SJCRH30 (cell line): ENCODE measurements around the gene CSNK2A3. TPM values are rescaled to one million over a fixed set of nuclear protein-coding genes. Genes with fewer than 3 reads are reported as not detected.
A peak's percentile ranks its signal among the peaks of the same experiment; 100 is the strongest.

Experiments
- DNase-seq, 2 experiments: peaks; one replicate each; pipeline ENCODE4 v3.0.0-alpha.2; 2015 to 2020
- H3K27ac ChIP-seq: fragments of 250-450 bp; sonication (Bioruptor Pico); 2 replicates; pipeline ENCODE4 v1.5.1; 2020; ENCODE audit warnings: mild to moderate bottlenecking, moderate library complexity
- H3K27me3 ChIP-seq: fragments of 250-450 bp; sonication (Bioruptor Pico); 2 replicates; pipeline ENCODE4 v1.5.1; 2020; ENCODE audit warnings: mild to moderate bottlenecking, moderate library complexity
- H3K36me3 ChIP-seq: fragments of 250-450 bp; sonication (Bioruptor Pico); 2 replicates; pipeline ENCODE4 v1.5.1; 2020; ENCODE audit warnings: mild to moderate bottlenecking, moderate library complexity
- H3K4me1 ChIP-seq: fragments of 250-450 bp; sonication (Bioruptor Pico); 2 replicates; pipeline ENCODE4 v1.5.1; 2020; ENCODE audit warnings: mild to moderate bottlenecking, moderate library complexity
- H3K4me3 ChIP-seq: fragments of 250-450 bp; sonication (Bioruptor Pico); 2 replicates; pipeline ENCODE4 v1.5.1; 2020; ENCODE audit warnings: mild to moderate bottlenecking, moderate library complexity
- H3K9me3 ChIP-seq: fragments of 250-450 bp; sonication (Bioruptor Pico); replicated peaks from 2 replicates; pipeline ENCODE4 v1.5.1; 2020; ENCODE audit warnings: mild to moderate bottlenecking, moderate library complexity
- total RNA-seq: library from RNA; depleted of rRNA; stranded (reverse); fragments of >200 nt; shearing (Covaris generic); gene quantifications from 2 replicates; pipeline ENCODE4 v1.2.3, GENCODE V29; 2014

Gene CSNK2A3
- total RNA-seq, 1 experiment from 2014 or later = 3.3 TPM

GRCh38 chr11:11335043-11335442 is 18.0 kb downstream of the CSNK2A3 start:
- no peak for DNase-seq
- Histone ChIP-seq H3K36me3 (no peaks in the 10 kb centered on the region), H3K27ac (no peak overlapping the region), H3K4me1 (no peaks in the 10 kb centered on the region), H3K4me3 (no peak overlapping the region), H3K27me3 (no peaks in the 10 kb centered on the region), H3K9me3 (no peaks in the 10 kb centered on the region)

GRCh38 chr11:11334607-11335006 is 18.4 kb downstream of the CSNK2A3 start:
- Histone ChIP-seq H3K4me3 (no peak overlapping the region), H3K36me3 (no peaks in the 10 kb centered on the region), H3K4me1 (no peaks in the 10 kb centered on the region), H3K27ac (no peak overlapping the region), H3K27me3 (no peaks in the 10 kb centered on the region), H3K9me3 (no peaks in the 10 kb centered on the region)
- DNase-seq = no peak

DNA sequence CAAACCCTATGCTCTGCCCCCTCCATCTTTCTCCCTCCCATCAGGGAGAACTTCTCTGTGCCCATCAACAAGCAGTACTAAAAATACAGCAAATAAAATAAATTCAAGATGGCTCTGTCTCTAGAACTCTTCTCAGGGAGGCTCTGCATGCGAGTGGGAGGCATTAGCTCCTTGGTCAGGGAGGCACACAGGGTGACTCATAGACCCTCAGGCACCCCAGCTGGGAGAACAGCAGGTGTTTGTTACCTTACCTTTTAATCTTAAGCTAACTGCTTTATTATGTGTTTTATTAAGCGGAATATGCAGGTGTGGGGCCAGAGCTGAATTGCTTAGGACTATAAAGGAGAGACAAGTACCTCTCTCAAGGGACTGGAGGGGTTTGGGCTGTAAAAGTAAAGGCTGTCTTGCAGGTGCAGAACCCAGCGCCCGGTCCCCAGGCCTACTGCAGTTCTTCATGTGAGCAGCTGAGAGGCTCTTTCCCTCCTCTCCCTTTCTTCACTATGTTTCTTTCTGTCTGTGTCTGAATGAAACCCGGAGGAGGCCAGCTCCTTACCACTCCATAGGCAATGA is 20.8 kb downstream of the CSNK2A3 start:
- Histone ChIP-seq H3K9me3 (no peaks in the 10 kb centered on the region), H3K27me3 (no peaks in the 10 kb centered on the region), H3K4me3 (no peak overlapping the region), H3K36me3 (no peaks in the 10 kb centered on the region), H3K27ac (no peak overlapping the region), H3K4me1 (no peaks in the 10 kb centered on the region)
- DNase-seq = no peak

DNA sequence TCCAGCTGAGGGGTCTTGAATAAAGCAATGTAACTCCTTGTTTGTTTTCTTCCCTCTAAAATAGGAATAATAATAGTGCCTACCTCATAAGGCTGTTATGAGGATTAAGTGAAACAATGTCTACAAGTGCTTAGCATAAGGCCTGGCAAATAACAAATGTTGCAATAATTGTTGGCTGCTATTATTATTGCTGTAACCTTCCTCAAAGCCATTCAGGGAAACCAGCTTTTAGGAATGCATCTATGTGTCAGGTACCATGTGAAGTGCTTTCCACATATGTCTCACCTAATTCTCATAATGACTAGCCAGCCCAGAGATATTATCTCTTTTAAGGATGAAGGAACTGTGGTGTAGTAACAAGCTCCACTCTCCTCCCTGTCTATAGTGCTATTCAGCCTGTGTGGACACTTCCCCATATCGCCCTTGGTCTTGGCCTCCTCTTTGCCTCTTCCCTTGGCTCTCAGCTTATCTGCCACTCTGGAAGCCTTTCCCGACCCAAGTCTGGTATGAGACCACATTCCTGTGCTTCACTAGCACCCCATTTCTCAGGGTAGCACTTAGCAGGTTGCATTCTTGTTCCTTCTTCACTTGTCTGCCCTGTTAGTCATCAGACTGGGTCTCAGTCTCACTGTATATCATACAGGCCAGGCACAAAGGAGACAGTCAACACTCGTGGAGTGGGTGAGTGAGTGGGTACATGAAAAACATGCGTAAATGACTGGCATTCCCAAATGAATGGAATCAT is 23.8 kb downstream of the CSNK2A3 start:
- no peaks in the 10 kb centered on the region for H3K27me3 ChIP-seq
- no peak overlapping the region for H3K27ac ChIP-seq
- DNase-seq = no peak
- no peaks in the 10 kb centered on the region for H3K4me1 ChIP-seq
- no peak overlapping the region for H3K4me3 ChIP-seq
- H3K36me3 ChIP-seq = no peaks in the 10 kb centered on the region
- H3K9me3 ChIP-seq = no peaks in the 10 kb centered on the region

DNA sequence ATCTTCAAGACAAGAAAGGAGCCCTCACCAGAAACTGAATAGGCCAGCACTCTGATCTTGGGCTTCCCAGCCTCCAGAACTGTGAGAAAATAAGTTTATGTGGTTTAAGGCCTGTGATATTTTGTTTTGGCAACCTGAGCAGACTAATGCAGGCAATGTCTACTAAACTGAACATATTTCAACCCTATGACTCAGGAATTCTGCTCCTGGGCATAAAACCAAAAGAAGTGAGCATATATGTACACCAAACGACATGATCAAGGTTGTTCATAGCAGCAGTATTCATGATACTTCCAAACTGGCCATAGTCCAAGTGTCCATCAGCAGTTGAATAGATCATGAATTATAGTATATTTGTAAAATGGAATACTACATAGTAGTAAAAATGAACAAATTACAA is 29.0 kb downstream of the CSNK2A3 start:
- Histone ChIP-seq H3K27ac (no peak overlapping the region), H3K9me3 (no peaks in the 10 kb centered on the region), H3K4me1 (no peaks in the 10 kb centered on the region), H3K27me3 (no peaks in the 10 kb centered on the region), H3K4me3 (no peak overlapping the region), H3K36me3 (no peaks in the 10 kb centered on the region)
- no peak for DNase-seq

GRCh38 chr11:11322101-11322500 is 30.9 kb downstream of the CSNK2A3 start:
- Histone ChIP-seq H3K4me3 (no peak overlapping the region), H3K27ac (no peak overlapping the region), H3K4me1 (peaks cover 9% of the 10 kb centered on the region), H3K36me3 (no peaks in the 10 kb centered on the region), H3K27me3 (no peaks in the 10 kb centered on the region), H3K9me3 (no peaks in the 10 kb centered on the region)
- no peak for DNase-seq

- no peaks in the 10 kb centered on the region for H3K9me3 ChIP-seq
- H3K4me3 ChIP-seq = no peak overlapping the region
- H3K36me3 ChIP-seq = no peaks in the 10 kb centered on the region
- DNase-seq = no peak
- H3K27ac ChIP-seq = no peak overlapping the region
- peaks cover 20% of the 10 kb centered on the region for H3K4me1 ChIP-seq
- H3K27me3 ChIP-seq = no peaks in the 10 kb centered on the region
Measured at GRCh38 chr11:11320825-11321224, 32.2 kb downstream of the CSNK2A3 start.

GRCh38 chr11:11318961-11319360 is 34.1 kb downstream of the CSNK2A3 start:
- no peak for DNase-seq
- Histone ChIP-seq H3K9me3 (no peaks in the 10 kb centered on the region), H3K4me1 (peaks cover 21% of the 10 kb centered on the region), H3K36me3 (no peaks in the 10 kb centered on the region), H3K27ac (no peak overlapping the region), H3K27me3 (no peaks in the 10 kb centered on the region), H3K4me3 (no peak overlapping the region)

GRCh38 chr11:11318461-11318860 is 34.6 kb downstream of the CSNK2A3 start:
- Histone ChIP-seq H3K36me3 (no peaks in the 10 kb centered on the region), H3K9me3 (no peaks in the 10 kb centered on the region), H3K4me1 (peaks cover 21% of the 10 kb centered on the region), H3K27ac (no peak overlapping the region; the same call in 1 of the 2 replicates), H3K27me3 (no peaks in the 10 kb centered on the region), H3K4me3 (no peak overlapping the region)
- DNase-seq = no peak

GRCh38 chr11:11316651-11317230 is 36.3 kb downstream of the CSNK2A3 start:
- peaks cover 21% of the 10 kb centered on the region for H3K4me1 ChIP-seq
- H3K27me3 ChIP-seq = no peaks in the 10 kb centered on the region
- H3K36me3 ChIP-seq = no peaks in the 10 kb centered on the region
- H3K27ac ChIP-seq = peak overlapping the region; percentile 86
- H3K9me3 ChIP-seq = no peaks in the 10 kb centered on the region
- H3K4me3 ChIP-seq = no peak overlapping the region
- DNase-seq = peak; percentile 61 to 77

DNA sequence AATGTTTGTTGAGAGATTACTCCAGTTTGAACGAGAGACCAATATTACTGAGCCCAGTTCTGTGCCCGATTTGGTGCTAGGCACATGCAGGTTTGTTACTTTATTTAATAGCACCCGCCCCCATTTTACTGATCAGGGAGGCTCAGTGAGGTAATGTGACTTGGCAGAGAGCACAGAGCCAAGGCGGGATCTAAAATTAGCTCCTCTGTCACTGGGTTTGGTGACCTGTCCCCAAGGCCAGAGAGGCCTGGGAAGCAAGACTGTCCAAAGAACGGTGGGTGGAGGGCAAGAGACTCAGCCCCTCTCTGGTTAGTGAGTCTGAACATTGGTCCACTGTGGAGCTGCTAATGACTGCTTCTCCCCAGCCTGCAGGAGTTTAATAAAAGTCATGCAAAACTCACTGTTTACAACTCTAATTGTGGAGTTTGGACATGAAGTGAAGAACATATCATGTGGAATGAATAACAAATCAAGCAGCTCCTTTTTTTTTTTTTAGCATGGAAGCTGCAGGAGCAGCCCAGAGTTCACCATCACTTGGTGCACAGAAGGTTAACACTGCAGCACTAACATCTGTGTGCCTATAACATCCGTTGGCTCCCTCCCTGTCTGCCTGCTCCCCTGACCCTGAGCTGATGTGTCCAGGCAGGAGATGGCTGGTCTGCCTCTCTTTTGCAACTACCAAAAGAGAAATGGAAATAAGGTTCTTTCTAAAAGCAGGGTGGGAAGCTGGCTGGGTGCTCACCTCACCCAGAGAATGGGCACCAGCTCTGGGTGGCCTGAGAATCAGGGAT is 39.0 kb downstream of the CSNK2A3 start:
- no peak for DNase-seq
- Histone ChIP-seq H3K36me3 (no peaks in the 10 kb centered on the region), H3K27ac (no peak overlapping the region), H3K27me3 (no peaks in the 10 kb centered on the region), H3K9me3 (no peaks in the 10 kb centered on the region), H3K4me1 (peaks cover 21% of the 10 kb centered on the region), H3K4me3 (no peak overlapping the region)

DNA sequence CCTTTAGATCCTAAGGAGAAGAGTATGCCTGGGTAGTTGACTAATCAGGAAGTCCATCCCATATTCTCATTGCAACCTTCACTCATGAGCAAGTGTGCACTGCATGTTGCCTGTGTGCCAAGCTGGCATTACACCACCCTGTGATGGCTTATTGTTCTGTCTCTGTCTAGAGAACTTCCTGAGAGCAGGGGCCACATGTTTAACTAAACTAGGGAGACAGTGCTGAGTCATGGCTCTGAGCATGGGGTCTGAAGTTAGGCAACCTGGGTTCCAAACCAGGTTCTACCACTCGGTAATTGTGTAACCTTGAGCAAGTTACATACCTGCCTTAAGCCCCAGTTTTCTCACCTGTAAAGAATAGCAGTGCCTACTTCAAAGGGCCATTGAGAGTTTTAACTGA is 39.6 kb downstream of the CSNK2A3 start:
- H3K4me1 ChIP-seq = peaks cover 21% of the 10 kb centered on the region
- H3K27ac ChIP-seq = no peak overlapping the region
- H3K27me3 ChIP-seq = no peaks in the 10 kb centered on the region
- no peak overlapping the region for H3K4me3 ChIP-seq
- no peaks in the 10 kb centered on the region for H3K9me3 ChIP-seq
- no peak for DNase-seq
- no peaks in the 10 kb centered on the region for H3K36me3 ChIP-seq

DNA sequence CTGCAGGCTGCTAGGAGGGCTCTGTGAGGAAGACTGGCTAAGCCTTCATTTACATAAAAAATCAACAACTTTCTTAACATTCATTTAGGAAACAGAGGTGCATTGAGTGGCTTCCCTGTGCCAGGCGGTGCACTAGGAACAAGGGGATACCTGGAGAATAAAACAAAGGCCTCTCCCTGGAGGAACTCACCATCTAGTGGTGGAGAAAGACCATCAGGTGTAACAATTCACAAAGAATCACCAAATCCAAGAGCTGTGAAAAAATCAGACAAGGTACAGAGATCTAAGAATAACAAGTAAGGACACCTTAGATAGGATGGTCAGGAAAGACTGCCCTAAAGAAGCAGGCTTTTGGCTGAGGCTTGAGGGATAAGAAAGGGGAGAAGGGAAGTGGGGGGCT is 40.3 kb downstream of the CSNK2A3 start:
- no peak overlapping the region for H3K4me3 ChIP-seq

DNA sequence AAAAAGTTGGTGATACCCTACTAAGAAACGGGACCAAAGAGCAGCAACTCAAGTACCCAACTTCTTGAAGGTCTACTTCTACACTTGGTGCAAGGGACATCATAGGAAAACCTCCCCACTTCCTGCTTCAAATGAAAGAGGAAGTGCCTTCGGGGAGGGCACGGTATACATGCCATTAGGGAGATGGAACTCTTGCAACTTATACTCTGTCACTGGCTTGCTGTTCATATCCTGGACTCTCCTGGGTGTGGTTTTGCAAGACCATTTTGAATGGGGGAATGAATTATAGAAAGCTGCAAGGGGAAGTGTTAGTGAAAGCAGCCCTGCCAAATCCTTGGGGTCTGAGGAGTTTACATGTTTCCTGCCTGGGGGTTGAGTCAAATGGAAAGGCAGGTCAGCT is 41.9 kb downstream of the CSNK2A3 start:
- H3K36me3 ChIP-seq = no peaks in the 10 kb centered on the region
- H3K27ac ChIP-seq = no peak overlapping the region
- peaks cover 5% of the 10 kb centered on the region; the same call in 1 of the 2 replicates for H3K4me1 ChIP-seq
- H3K27me3 ChIP-seq = no peaks in the 10 kb centered on the region
- no peaks in the 10 kb centered on the region for H3K9me3 ChIP-seq
- DNase-seq = no peak
- no peak overlapping the region for H3K4me3 ChIP-seq

More for the DNA sequence above, 40.3 kb downstream of the CSNK2A3 start:
- H3K27ac ChIP-seq = no peak overlapping the region
- no peak for DNase-seq
- no peaks in the 10 kb centered on the region for H3K27me3 ChIP-seq
- no peaks in the 10 kb centered on the region for H3K36me3 ChIP-seq
- peaks cover 18% of the 10 kb centered on the region for H3K4me1 ChIP-seq
- no peaks in the 10 kb centered on the region for H3K9me3 ChIP-seq

DNA sequence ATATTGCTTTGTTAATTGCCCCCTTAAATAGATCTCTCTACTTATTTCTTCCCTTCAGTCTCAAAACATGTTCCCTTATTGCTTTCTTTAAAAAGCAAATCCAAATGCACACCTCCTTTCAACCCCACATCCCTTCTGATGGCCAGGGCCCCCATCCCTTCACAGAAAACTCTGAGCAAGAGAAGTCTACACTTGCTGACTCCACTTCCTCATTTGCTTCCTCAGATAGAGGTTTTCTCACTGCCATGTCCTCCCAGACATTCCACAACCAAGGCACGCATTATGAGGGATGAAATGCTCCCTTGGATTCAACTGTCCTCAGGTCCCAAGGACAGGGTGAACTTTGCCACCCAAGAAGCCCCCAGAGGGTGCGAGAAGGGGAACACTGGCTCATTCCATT is 43.1 kb downstream of the CSNK2A3 start:
- DNase-seq = no peak
- Histone ChIP-seq H3K4me1 (no peaks in the 10 kb centered on the region), H3K4me3 (no peak overlapping the region), H3K36me3 (no peaks in the 10 kb centered on the region), H3K9me3 (no peaks in the 10 kb centered on the region), H3K27me3 (no peaks in the 10 kb centered on the region), H3K27ac (no peak overlapping the region)
